ES-I3 (cell line): ENCODE data around the gene DMXL2.
"Not testable (repeated sequence)": the region's sequence is repeated elsewhere in the genome, so short reads cannot be mapped to it uniquely, and the experiment has no call there.

ENCODE experiments used
- H3K36me3 ChIP-seq: 2 replicates; pipeline ENCODE4 v1.6.1; 2013; ENCODE audit warnings: mild to moderate bottlenecking, low read length, control low read depth, moderate library complexity; ENCODE audit not compliant: insufficient read depth
- H3K4me1 ChIP-seq: 2 replicates; pipeline ENCODE4 v1.6.1; 2013; ENCODE audit warnings: mild to moderate bottlenecking, control low read depth, low read length; ENCODE audit not compliant: insufficient read depth
- H3K9ac ChIP-seq: 2 replicates; pipeline ENCODE4 v1.6.1; 2013; ENCODE audit warnings: low read depth, mild to moderate bottlenecking, low read length, moderate library complexity
- H3K9me3 ChIP-seq: 2 replicates; pipeline ENCODE4 v1.6.1; 2013; ENCODE audit warnings: mild to moderate bottlenecking, low read length, moderate library complexity; ENCODE audit not compliant: control insufficient read depth, insufficient read depth

Gene DMXL2

GRCh38 chr15:51603462-51603948 is 19.1 kb downstream of the DMXL2 start:
- peak overlapping the region; percentile 36; the same call in 1 of the 2 replicates for H3K9ac ChIP-seq
- not testable (repeated sequence) for H3K36me3 ChIP-seq, H3K4me1 ChIP-seq, H3K9me3 ChIP-seq

GRCh38 chr15:51603002-51603401 is 19.6 kb downstream of the DMXL2 start:
- peak overlapping the region; percentile 36; the same call in 1 of the 2 replicates for H3K9ac ChIP-seq

GRCh38 chr15:51602484-51602883 is 20.1 kb downstream of the DMXL2 start:
- Histone ChIP-seq H3K4me1 (no peaks in the 10 kb centered on the region; the same call in 1 of the 2 replicates), H3K36me3 (no peaks in the 10 kb centered on the region), H3K9ac (peak overlapping the region; percentile 36; the same call in 1 of the 2 replicates), H3K9me3 (no peaks in the 10 kb centered on the region)

More at GRCh38 chr15:51603002-51603401, 19.6 kb downstream of the DMXL2 start:
- Histone ChIP-seq H3K4me1 (no peaks in the 10 kb centered on the region; the same call in 1 of the 2 replicates), H3K36me3 (no peaks in the 10 kb centered on the region), H3K9me3 (no peaks in the 10 kb centered on the region)

- Histone ChIP-seq H3K36me3 (no peaks in the 10 kb centered on the region), H3K9me3 (no peaks in the 10 kb centered on the region), H3K4me1 (no peaks in the 10 kb centered on the region; the same call in 1 of the 2 replicates), H3K9ac (no peak overlapping the region)
Measured at GRCh38 chr15:51601801-51602200, 20.8 kb downstream of the DMXL2 start.

- Histone ChIP-seq H3K4me1 (no peaks in the 10 kb centered on the region; the same call in 1 of the 2 replicates), H3K36me3 (no peaks in the 10 kb centered on the region), H3K9me3 (no peaks in the 10 kb centered on the region), H3K9ac (no peak overlapping the region)
Measured at GRCh38 chr15:51600114-51600513, 22.5 kb downstream of the DMXL2 start.

GRCh38 chr15:51589881-51590568 is 32.5 kb downstream of the DMXL2 start:
- H3K9me3 ChIP-seq = no peaks in the 10 kb centered on the region; the same call in 1 of the 2 replicates
- no peaks in the 10 kb centered on the region for H3K4me1 ChIP-seq
- no peak overlapping the region for H3K9ac ChIP-seq
- no peaks in the 10 kb centered on the region for H3K36me3 ChIP-seq

GRCh38 chr15:51588966-51589365 is 33.6 kb downstream of the DMXL2 start:
- Histone ChIP-seq H3K9me3 (no peaks in the 10 kb centered on the region; the same call in 1 of the 2 replicates), H3K4me1 (no peaks in the 10 kb centered on the region), H3K36me3 (no peaks in the 10 kb centered on the region), H3K9ac (no peak overlapping the region)

GRCh38 chr15:51585986-51586385 is 36.6 kb downstream of the DMXL2 start:
- H3K9me3 ChIP-seq = no peaks in the 10 kb centered on the region; the same call in 1 of the 2 replicates
- no peaks in the 10 kb centered on the region for H3K4me1 ChIP-seq
- no peak overlapping the region for H3K9ac ChIP-seq
- no peaks in the 10 kb centered on the region for H3K36me3 ChIP-seq

- H3K9me3 ChIP-seq = no peaks in the 10 kb centered on the region
- no peak overlapping the region for H3K9ac ChIP-seq
- no peaks in the 10 kb centered on the region for H3K36me3 ChIP-seq
- H3K4me1 ChIP-seq = no peaks in the 10 kb centered on the region
Measured at GRCh38 chr15:51580982-51581381, 41.6 kb downstream of the DMXL2 start.

GRCh38 chr15:51580385-51580784 is 42.2 kb downstream of the DMXL2 start:
- Histone ChIP-seq H3K9me3 (no peaks in the 10 kb centered on the region), H3K36me3 (no peaks in the 10 kb centered on the region), H3K4me1 (no peaks in the 10 kb centered on the region), H3K9ac (no peak overlapping the region)

- H3K36me3 ChIP-seq = no peaks in the 10 kb centered on the region
- no peaks in the 10 kb centered on the region for H3K9me3 ChIP-seq
- H3K9ac ChIP-seq = no peak overlapping the region
- H3K4me1 ChIP-seq = no peaks in the 10 kb centered on the region
Measured at GRCh38 chr15:51579012-51579411, 43.6 kb downstream of the DMXL2 start.

GRCh38 chr15:51577636-51578304 is 44.8 kb downstream of the DMXL2 start:
- no peak overlapping the region for H3K9ac ChIP-seq
- H3K4me1 ChIP-seq = no peaks in the 10 kb centered on the region

GRCh38 chr15:51576911-51577500 is 45.6 kb downstream of the DMXL2 start:
- H3K9me3 ChIP-seq = no peaks in the 10 kb centered on the region
- H3K9ac ChIP-seq = no peak overlapping the region
- no peaks in the 10 kb centered on the region for H3K36me3 ChIP-seq
- no peaks in the 10 kb centered on the region for H3K4me1 ChIP-seq

More at GRCh38 chr15:51577636-51578304, 44.8 kb downstream of the DMXL2 start:
- Histone ChIP-seq H3K9me3 (no peaks in the 10 kb centered on the region), H3K36me3 (no peaks in the 10 kb centered on the region)

- no peaks in the 10 kb centered on the region for H3K36me3 ChIP-seq
- H3K4me1 ChIP-seq = no peaks in the 10 kb centered on the region
- no peaks in the 10 kb centered on the region for H3K9me3 ChIP-seq
- H3K9ac ChIP-seq = no peak overlapping the region
Measured at GRCh38 chr15:51576286-51576850, 46.2 kb downstream of the DMXL2 start.
